GM21717 (cell line): ENCODE measurements around the gene ANGPTL2.

ENCODE experiments used
- ATAC-seq: cut with Tn5 transposase; IDR thresholded peaks from one replicate; pipeline ENCODE4 v1.9.1; 2021; ENCODE audit warnings: mild to moderate bottlenecking, moderate library complexity; ENCODE audit not compliant: unreplicated experiment

Gene ANGPTL2

DNA sequence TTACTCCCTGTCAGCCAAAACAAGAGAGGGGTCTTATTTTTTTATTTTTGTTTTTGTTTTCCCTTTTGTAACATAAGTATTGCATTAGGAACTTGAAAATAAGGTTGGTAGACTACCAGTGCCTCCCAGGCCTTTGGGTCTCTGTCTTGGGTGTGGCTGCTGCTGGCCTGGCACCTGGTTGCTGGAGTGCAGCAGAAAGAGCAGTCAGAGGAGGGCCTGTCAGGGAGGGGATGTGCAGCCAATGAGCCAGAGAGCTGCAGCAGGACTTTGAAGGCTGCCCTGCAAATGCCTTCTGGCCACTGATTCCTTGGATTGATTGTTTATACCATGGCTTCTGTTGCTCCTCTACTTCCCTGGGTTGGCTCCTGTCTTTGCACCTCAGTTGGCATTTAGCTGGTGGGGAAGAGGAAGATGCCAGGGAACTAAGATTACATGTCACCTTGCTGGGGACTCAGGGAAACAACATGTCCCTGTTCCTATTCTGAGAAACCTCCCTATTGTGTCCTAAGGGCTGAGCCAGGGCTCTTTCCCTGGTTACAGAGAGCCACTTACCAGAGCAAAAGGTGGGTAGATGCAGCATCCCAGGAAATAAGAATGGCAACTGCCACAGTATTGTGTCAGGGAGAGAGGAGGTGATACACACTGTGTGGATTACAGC is 66.6 kb downstream of the ANGPTL2 start:
- no peak for ATAC-seq

DNA sequence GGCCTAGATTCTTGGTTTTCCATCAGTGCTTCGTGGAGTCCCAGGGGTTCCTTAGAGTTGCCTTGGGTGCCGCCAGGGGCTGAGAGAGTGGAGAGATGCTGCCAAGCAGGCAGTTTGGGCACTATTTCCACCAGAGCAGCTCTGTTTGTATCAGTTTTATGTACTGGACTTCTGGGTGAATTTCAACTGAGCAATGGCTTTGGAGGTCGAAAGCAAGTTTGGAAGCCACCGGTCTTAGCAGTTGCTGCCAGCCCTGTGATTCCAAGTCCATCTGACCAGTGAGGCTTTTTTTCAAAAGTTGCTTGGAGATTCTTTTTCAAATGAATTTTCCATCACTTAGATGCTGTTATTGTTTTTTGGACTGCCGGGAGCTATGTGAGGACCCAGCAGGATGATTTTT is 68.5 kb downstream of the ANGPTL2 start:
- no peak for ATAC-seq

DNA sequence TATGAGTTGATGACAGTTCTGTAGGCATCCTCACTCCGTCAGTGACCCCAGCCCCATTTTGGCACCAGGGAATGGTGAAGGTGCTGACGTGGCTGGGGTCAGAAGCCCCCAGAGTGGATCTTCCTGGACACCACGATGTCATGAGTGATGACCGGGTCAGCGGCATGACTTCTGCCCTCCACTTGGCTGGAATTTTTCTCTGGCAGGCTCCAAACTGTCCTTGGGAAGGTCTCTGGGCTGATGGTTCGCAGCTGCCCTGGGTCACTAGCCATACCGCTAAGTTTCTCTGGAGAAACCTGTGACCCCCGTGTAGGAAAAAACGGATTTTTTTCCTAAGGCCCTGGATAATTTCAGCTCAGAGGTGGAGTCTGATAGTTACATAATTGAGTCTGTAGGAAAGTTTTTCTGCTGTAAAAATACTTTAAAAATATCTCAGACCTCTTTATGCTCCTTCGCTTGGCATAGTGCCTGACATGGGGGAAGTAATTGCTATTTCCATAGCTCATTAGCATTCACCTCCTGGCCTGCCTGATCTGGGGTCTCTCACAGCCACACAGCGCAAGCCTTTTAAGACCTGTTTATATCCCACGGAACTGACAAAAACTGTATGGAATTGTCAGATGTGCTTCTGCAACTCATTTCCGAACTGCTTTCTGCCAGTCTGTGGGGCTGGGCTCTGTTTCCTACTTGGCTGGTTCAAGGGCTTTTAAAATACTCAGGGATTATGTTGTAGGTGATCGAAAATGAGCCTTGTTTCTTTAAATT is 69.2 kb downstream of the ANGPTL2 start:
- no peak for ATAC-seq

DNA sequence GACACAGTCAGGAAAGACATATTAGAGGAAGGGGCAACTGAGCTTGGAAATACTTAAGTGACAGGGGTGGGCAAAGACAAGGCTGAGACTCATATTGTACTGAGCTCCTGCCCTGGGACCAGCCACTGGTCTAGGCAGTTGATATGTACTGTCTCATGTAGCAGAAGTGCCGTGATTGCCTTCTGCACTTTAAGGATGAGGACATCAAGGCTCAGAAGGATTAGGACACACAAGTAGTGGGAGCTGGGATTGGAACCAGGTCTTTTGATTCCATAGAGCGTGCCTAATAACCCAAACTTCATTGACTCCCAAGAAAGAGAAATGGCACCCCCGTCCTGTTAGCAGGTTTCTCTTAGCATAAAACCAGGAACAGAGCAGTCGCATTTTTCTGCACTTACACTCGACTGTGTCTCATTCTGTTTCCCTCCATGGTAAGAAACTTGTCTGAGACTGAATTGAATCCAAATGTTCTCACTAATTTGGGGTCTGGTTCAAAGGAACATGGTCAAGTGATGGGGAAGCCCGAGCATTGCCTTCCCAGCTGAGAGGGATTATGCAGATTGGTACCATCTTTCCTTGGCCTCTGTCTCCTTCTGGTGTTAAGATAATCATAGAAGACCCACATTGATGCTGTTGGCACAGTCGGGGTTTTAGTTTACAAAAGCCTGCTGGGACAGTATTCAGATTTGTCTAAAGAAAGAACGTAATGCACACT is 70.4 kb downstream of the ANGPTL2 start:
- no peak for ATAC-seq

DNA sequence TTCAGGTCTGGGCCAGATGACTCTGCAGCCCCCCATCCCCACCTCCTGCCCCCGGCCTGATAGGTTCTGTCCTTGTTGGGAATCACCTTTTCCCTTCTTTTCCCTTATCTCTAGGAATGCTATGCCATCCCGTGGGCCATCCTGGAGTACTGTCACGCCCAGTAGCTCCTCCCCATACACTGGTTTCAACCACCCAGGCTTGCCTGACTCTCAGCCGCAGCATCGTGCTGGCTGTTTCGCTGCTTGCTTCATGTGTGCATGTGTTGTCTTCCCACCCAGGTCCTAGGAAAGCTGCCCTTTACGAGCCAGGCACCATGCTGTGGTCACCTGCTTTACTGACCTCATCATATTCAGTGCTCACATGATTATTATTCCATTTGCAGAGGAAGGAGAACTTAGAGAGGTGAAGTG is 71.8 kb downstream of the ANGPTL2 start:
- no peak for ATAC-seq

DNA sequence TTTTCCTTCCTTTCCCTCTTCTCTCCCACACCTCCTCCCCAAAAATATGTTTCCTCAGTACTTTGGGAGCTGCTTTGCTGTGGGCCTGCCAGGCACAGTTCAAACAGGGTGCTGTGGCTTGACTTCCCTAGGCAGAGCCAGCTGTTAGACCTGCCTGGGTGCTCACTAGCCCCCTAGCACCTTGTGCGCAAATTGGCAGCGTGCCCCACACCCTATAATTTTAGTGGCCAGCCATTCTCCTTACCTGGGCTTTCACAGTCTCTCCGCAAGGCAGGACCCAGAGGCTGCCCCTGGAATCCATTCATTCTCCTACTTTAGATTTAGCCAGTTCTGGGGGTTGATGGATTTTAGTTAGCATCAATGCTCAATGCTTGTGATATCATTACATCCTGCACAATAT is 72.3 kb downstream of the ANGPTL2 start:
- no peak for ATAC-seq

DNA sequence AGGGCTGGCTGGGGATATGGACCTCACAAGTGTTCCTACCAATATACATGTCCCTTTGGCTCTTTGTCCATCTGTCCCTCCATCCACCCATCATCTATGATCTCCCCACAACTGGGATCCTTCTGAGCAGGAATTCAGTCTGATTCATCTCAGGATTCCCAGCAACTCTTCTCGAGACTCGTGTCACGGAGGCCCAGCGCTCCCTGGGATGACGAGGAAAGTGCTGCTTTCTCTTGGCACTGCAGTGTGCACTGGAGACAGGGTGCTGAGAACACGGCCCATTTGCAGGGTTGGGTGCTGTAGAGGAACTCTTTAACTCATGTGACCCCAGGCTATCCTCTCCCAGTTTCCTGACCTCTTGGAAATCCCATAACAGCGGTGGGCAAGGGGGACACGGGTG is 72.9 kb downstream of the ANGPTL2 start:
- ATAC-seq = no peak

DNA sequence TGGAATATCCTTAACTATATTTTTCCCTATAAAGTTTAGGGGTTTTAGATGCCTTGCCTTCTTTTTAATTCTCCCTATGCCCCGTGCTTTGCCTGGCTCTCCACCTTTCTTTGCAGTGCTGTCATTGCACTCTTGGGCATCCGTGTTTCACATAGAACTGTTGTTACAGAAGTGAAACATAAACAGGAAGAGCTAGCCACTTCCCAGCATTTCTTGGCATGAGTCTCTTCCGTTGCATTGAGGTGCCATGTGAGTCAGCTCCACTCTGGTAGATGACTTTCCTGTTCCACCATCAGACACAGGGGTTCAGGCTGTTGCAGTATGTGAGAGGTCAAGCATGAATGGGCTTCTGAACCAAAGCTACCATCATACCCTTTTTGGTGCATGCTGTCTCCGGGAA is 73.4 kb downstream of the ANGPTL2 start:
- no peak for ATAC-seq

DNA sequence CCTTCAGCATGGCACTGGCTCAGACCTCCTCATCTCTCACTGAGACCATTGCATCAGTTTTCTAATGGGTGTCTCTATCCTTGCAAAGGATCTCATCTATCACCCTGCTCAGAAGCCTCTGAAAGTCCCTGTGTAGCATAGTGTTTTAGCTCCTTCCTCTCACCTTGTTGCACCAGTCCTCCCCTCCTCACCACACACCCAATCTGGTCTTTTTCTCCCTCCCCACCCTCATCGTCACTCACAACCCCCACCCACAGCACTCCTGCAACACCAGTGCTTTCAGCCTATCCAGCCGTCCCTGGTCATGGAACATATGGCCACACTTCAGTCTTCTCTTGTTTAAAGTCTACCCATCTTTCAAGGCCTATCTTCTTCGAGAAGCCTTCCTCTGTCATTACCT is 74.5 kb downstream of the ANGPTL2 start:
- no peak for ATAC-seq

DNA sequence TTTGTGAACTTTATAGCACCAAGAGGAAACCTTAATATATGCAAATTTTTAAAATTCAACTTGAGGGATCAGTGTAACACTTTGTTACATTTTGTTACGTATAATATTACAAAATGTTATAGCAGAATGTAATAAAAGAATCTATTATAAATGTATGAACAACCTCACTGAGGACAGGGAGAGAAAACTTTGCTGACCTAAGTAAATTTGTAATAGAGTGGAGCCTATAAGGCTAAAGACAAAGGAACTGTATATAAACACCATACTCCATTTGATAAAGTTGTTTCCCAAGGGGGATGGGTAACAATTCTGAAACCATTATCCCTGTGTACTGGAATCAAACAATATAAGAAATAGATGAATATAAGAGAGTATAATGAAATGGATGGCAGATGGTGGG is 77.3 kb downstream of the ANGPTL2 start:
- ATAC-seq = no peak

DNA sequence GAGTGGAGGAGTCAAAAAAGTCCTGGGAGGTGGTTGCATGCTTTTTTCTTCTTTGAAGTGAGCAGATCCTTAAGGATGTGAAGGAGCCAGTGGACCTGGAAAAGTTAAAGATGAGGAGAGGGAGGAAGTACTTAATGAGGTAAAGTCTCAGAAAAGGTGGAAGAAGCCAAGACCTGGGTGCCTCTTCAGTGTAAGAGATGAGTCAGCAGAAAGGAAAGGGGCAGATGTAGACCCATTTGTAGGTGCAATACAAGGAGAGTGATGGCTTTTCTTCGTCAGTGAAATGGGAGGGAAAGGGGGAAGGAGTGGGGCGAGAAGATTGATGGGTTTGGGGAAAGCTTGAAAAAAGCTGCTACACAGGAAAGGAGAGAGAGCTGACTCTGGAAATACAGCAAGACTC is 82.9 kb downstream of the ANGPTL2 start:
- ATAC-seq = no peak

DNA sequence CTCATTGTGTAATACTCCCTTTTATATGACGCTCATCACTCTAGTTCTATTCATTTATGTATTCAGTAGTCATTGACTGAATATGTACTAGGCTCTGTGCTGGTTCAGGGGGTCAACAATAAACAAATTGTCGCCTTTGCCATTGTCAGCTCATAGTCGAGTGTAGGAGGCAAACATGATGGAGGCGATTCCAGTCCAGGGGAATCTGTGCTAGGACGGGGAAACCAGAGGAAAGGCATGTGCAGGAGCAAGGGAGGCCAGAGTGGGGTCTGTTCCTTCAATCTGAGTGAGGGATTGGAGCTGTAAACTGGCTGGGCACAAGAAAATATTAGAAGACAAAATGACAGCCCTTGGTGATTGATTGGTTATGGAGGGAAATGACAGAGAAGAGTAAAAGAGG is 83.9 kb downstream of the ANGPTL2 start:
- ATAC-seq = no peak
